ENCODE data around the gene METTL15.
"Not testable (repeated sequence)": the region's sequence is repeated elsewhere in the genome, so short reads cannot be mapped to it uniquely, and the experiment has no call there.

METTL15 gene

GRCh38 chr11:28259177-28259843 lies 151.1 kb downstream of the METTL15 start:
- H3K4me3 ChIP-seq (ENCODE audit: low read depth, low read length), result no peak overlapping the region
- TF ChIP-seq CTCF (IDR thresholded peaks at IDR 0.05; ENCODE audit: low read depth, low read length), result no peak

DNA sequence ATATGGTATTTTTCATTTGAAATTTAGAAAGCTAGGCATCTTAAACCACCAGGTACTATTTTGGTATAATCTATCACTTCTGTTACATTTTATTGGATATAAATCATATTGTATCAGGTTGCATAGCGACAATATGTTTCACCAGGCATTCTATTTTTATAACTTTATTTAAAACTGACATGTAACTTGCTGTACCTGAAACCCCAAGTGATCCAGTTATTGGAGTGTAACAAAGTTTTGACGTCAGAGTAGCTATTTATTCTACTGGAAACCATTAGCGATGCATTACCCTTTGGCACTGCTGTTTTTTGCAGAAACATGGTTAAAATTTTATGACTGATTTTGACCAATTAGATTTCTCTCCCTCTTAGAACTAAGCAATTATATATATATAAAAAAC lies 160.7 kb downstream of the METTL15 start:
- no peak for TF ChIP-seq CTCF (IDR thresholded peaks at IDR 0.05; ENCODE audit: low read depth, low read length)
- H3K4me3 ChIP-seq (ENCODE audit: low read depth, low read length), result no peak overlapping the region

DNA sequence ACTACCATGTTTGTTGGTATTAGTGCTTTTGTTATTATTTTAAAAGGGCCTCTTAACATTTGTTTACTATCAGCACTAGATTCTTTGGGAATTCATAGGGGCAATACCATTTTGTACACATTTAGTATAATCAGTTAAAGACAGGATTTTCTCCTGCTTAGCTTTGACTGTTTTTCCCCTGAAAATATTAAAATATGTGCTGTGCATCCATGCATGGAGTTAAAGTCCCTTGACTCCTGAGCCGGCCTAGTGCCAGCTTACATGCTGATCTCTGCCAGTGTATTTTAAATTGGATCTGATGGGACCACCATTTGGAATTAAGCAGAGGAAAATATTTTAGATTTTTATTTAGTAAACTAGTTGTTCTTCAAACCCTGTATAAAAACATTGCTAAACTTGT lies 161.4 kb downstream of the METTL15 start:
- TF ChIP-seq CTCF (IDR thresholded peaks at IDR 0.05; ENCODE audit: low read depth, low read length), result no peak
- H3K4me3 ChIP-seq (ENCODE audit: low read depth, low read length), result no peak overlapping the region

GRCh38 chr11:28272247-28272646 lies 164.1 kb downstream of the METTL15 start:
- H3K4me3 ChIP-seq (ENCODE audit: low read depth, low read length), result not testable (repeated sequence)

DNA sequence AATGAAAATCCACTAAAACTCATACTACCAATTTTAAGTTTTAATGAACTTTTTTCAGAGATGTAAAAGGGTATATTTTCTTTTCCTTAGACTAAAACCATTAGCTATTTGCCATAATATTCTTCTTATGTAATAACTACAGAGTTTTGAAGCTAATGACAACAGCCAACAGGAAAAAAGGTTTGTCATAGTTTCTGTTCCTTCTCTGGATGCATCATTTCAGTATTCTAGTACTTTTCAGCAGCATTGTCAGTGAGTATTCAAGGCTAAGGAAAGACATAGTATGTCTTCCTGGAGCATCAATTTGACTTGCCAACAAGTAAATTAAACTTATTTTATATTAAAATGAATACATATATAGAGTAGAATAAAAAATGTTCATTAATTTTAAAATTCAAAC lies 166.0 kb downstream of the METTL15 start:
- no peak overlapping the region for H3K4me3 ChIP-seq (ENCODE audit: low read depth, low read length)
- TF ChIP-seq CTCF (IDR thresholded peaks at IDR 0.05; ENCODE audit: low read depth, low read length), result no peak

DNA sequence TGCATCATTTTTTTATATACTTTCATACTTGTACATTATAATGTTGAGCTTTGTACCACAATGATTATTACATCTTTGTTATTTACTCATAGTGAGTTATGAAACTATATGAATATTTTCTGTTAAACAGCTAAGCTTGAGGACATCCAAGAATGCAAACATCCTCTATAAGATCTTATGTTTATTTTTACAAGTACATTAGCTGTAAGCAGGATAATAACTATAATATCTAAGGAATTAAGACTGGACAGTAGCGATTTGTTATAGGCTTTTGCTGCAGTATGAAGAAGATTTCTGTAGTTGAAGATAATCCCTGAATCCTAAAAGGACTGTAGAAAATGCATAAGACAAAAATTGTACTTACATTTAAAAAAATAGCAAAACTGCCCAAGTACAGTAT lies 176.0 kb downstream of the METTL15 start:
- TF ChIP-seq CTCF (IDR thresholded peaks at IDR 0.05; ENCODE audit: low read depth, low read length), result no peak
- H3K4me3 ChIP-seq (ENCODE audit: low read depth, low read length), result no peak overlapping the region

GRCh38 chr11:28289444-28289843 lies 181.3 kb downstream of the METTL15 start:
- no peak for TF ChIP-seq CTCF (IDR thresholded peaks at IDR 0.05; ENCODE audit: low read depth, low read length)
- H3K4me3 ChIP-seq (ENCODE audit: low read depth, low read length), result no peak overlapping the region

GRCh38 chr11:28290995-28291394 lies 182.8 kb downstream of the METTL15 start:
- H3K4me3 ChIP-seq (ENCODE audit: low read depth, low read length), result not testable (repeated sequence)

Measured in WI38 (cell line).